Gastroesophageal sphincter (tissue), 4 donors: ENCODE measurements around the gene SIRPB1. TPM values are rescaled to one million over a fixed set of nuclear protein-coding genes. Genes with fewer than 3 reads are reported as not detected.

ENCODE experiments used
- ATAC-seq: fragments of 150-250 bp; one replicate; pipeline ENCODE4 v1.9.1; 2016; ENCODE audit warnings: mild to moderate bottlenecking, moderate library complexity
- H3K27ac ChIP-seq, 4 donors: fragments of 200-600 bp; sonication (generic) in 3 of 4; 1 replicate in 3 of 4; 2 replicates in 1 of 4; pipeline ENCODE4 v1.5.1; 2016 to 2019
- H3K27me3 ChIP-seq: fragments of 200-600 bp; sonication (generic); one replicate; pipeline ENCODE4 v1.5.1; 2019
- H3K36me3 ChIP-seq, 2 donors: fragments of 200-600 bp; sonication (generic); one replicate each; pipeline ENCODE4 v1.5.1; 2019; ENCODE audit warnings: control low read depth in 1 of 2
- H3K4me1 ChIP-seq, 3 donors: fragments of 200-600 bp; sonication (generic); 1 replicate in 2 of 3; 2 replicates in 1 of 3; pipeline ENCODE4 v1.5.1; 2016 to 2019; ENCODE audit warnings: control low read depth in 2 of 3
- H3K4me3 ChIP-seq, 2 donors: fragments of 200-600 bp; sonication (generic); one replicate each; pipeline ENCODE4 v1.5.1; 2019; ENCODE audit warnings: mild to moderate bottlenecking in 1 of 2, moderate library complexity in 1 of 2
- H3K9me3 ChIP-seq, 3 donors: fragments of 200-600 bp; sonication (generic); one replicate each; pipeline ENCODE4 v1.5.1; 2017 to 2019; ENCODE audit warnings: control low read depth in 2 of 3
- EP300 ChIP-seq: sonication (generic); formaldehyde crosslinking; IDR thresholded peaks from one replicate; pipeline ENCODE4 v1.6.1; 2017; ENCODE audit warnings: antibody characterized with exemption, mild to moderate bottlenecking
- POLR2A ChIP-seq, 2 donors: fragments of 450-650 bp; IDR thresholded peaks; one replicate each; pipeline ENCODE4 v1.6.1; 2017; ENCODE audit warnings: antibody characterized with exemption in 2 of 2, mild to moderate bottlenecking in 2 of 2, moderate library complexity in 1 of 2
- POLR2AphosphoS5 ChIP-seq: sonication (generic); formaldehyde crosslinking; IDR thresholded peaks from one replicate; pipeline ENCODE4 v1.6.1; 2017; ENCODE audit warnings: antibody characterized with exemption
- WGBS, 2 donors: methylation state at CpG; one replicate each; pipeline ENCODE4 v1.1.5; 2018; ENCODE audit warnings: low coverage in 1 of 2; 5-methylcytosine and 5-hydroxymethylcytosine counted together
- total RNA-seq, 4 donors: library from RNA; depleted of rRNA; stranded (reverse); fragments of >200 nt; gene quantifications; one replicate each; pipeline ENCODE4 v1.1.0, GENCODE V29; 2016
- TF ChIP-seq, protein P1 (sequence below), 4 experiments: fragments of 200-600 bp in 2 of 4; fragments of 450-650 bp in 2 of 4; sonication (generic) in 1 of 4; IDR thresholded peaks; one replicate each; pipeline ENCODE4 v1.5.1; 2017 to 2019; ENCODE audit warnings: antibody characterized with exemption in 4 of 4, mild to moderate bottlenecking in 2 of 4, moderate library complexity in 2 of 4

Gene SIRPB1
- total RNA-seq, 4 donors from 2014 or later = 3.4 to 6.9 (median 4.3) TPM

DNA sequence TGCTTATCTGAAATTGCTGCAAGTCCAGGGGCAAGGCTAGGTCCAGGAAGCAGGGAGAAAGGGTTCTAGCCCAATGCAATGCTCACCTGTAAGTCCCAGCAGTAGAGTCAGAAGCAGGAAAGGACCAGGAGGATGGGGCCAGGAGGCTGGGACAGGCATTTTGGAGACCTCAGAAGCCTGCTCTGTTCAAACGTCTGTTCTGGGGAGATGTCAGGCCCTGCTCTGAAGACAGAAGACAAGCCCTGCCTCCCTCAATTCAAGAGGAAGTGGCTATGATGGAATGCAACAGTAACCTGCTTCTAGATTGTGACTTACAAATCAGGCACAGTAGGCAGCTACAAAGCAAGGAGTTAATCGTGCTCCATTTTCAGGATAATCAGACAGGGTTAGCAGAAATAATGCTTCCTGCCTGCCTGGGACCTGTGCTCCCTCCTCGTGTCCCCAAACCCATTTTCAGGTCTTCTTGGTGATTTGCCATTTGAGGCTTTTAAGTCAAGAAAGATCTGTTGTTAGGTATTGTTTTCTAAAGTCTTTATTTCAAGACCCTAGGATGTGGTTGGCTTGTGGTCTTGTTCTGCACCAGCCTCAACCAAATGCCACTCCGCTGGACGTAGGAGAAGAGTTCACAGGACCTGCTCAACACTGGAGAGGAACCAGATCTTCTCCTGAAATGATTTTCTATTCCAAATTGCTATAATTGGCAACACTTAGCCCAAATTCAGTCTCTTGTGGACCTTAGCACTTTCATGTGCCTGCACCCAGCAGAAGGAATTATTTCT lies 37.9 kb upstream of the SIRPB1 start, which contains the start of gene SIRPG:
Gene SIRPG (minus strand): TSS at position 224 of the 779 bp plus-strand sequence. CDS start 65 bp downstream, at position 159.
- no peaks in the 10 kb centered on the region for H3K9me3 ChIP-seq
- WGBS, 2 donors = 54 to 77% methylated on average over 3 of the region's 5 CpGs
- H3K4me1 ChIP-seq = no peaks in the 10 kb centered on the region
- H3K27me3 ChIP-seq = peaks cover 20% of the 10 kb centered on the region
- no peak within 1 kb of the TSS for H3K4me3 ChIP-seq
- H3K27ac ChIP-seq = no peak within 1 kb of the TSS
- no peak for TF ChIP-seq POLR2A (IDR thresholded peaks at IDR 0.05)
- TF ChIP-seq, protein P1, sequence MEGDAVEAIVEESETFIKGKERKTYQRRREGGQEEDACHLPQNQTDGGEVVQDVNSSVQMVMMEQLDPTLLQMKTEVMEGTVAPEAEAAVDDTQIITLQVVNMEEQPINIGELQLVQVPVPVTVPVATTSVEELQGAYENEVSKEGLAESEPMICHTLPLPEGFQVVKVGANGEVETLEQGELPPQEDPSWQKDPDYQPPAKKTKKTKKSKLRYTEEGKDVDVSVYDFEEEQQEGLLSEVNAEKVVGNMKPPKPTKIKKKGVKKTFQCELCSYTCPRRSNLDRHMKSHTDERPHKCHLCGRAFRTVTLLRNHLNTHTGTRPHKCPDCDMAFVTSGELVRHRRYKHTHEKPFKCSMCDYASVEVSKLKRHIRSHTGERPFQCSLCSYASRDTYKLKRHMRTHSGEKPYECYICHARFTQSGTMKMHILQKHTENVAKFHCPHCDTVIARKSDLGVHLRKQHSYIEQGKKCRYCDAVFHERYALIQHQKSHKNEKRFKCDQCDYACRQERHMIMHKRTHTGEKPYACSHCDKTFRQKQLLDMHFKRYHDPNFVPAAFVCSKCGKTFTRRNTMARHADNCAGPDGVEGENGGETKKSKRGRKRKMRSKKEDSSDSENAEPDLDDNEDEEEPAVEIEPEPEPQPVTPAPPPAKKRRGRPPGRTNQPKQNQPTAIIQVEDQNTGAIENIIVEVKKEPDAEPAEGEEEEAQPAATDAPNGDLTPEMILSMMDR (IDR thresholded peaks at IDR 0.05) = no peak
- no peak for TF ChIP-seq POLR2AphosphoS5
- TF ChIP-seq EP300 = no peak
- no peaks in the 10 kb centered on the region for H3K36me3 ChIP-seq
- ATAC-seq = no peak

DNA sequence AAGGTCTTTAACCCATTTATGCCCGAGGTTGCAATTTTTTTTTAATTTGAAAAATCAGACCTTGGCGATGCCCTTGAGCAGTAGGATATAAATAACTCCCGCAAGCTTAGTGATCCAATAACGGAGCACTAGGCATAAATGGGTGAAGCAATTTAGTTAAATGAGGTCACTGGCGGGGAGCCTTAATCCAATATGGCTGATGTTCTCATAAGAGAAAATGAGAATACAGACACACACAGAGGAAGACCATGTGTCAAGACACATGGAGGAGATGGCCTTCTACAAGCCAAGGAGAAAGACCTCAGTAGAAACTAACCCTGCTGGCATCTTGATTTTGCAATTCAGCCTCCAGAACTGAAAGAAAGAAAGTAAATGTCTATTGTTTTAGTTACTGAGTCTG lies 37.0 kb upstream of the SIRPB1 start:
- no peak overlapping the region for H3K4me3 ChIP-seq
- TF ChIP-seq POLR2A (IDR thresholded peaks at IDR 0.05) (no peak), EP300 (no peak), POLR2AphosphoS5 (no peak)
- TF ChIP-seq, protein P1 (IDR thresholded peaks at IDR 0.05) = no peak
- no peak for ATAC-seq
- H3K27ac ChIP-seq = no peak overlapping the region
- no peaks in the 10 kb centered on the region for H3K4me1 ChIP-seq
- no peaks in the 10 kb centered on the region for H3K36me3 ChIP-seq
- 67 to 89% methylated on average over 3 to 5 of the region's 5 CpGs for WGBS, 2 donors
- peaks cover 20% of the 10 kb centered on the region for H3K27me3 ChIP-seq
- no peaks in the 10 kb centered on the region for H3K9me3 ChIP-seq

DNA sequence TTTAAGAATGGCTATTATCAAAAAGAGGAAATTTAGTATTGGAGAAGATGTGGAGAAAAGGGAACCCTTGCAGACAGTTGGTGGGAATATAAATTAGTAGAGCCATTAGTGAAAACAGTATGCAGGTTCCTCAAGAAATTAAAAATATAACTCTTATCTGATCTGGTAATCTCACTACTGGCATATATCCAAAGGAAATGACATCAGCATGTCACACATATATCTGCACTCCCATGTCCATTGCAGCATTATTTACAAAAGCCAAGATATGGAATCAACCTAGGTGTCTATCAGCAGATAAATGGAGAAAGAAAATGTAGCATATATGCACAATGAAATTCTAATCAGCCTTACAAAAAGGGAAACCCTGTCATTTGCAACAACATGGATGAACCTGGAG lies 35.2 kb upstream of the SIRPB1 start:
- Histone ChIP-seq H3K27ac (no peak overlapping the region), H3K36me3 (no peaks in the 10 kb centered on the region), H3K4me3 (no peak overlapping the region), H3K9me3 (no peaks in the 10 kb centered on the region), H3K4me1 (no peaks in the 10 kb centered on the region), H3K27me3 (peaks cover 11% of the 10 kb centered on the region)
- no peak for ATAC-seq
- TF ChIP-seq POLR2A (IDR thresholded peaks at IDR 0.05) = no peak
- TF ChIP-seq POLR2AphosphoS5 = no peak
- TF ChIP-seq, protein P1 (IDR thresholded peaks at IDR 0.05) = no peak
- no peak for TF ChIP-seq EP300

GRCh38 chr20:1652960-1653359 lies 33.2 kb upstream of the SIRPB1 start:
- H3K4me1 ChIP-seq = no peaks in the 10 kb centered on the region
- no peak overlapping the region for H3K4me3 ChIP-seq
- ATAC-seq = no peak
- no peaks in the 10 kb centered on the region for H3K36me3 ChIP-seq
- H3K9me3 ChIP-seq = no peaks in the 10 kb centered on the region
- TF ChIP-seq EP300 = no peak
- TF ChIP-seq POLR2A (IDR thresholded peaks at IDR 0.05) = no peak
- no peak for TF ChIP-seq POLR2AphosphoS5
- TF ChIP-seq, protein P1 (IDR thresholded peaks at IDR 0.05) = no peak
- H3K27me3 ChIP-seq = peaks cover 6% of the 10 kb centered on the region
- H3K27ac ChIP-seq = no peak overlapping the region
- 62 to 63% methylated on average over 3 of the region's 3 CpGs for WGBS, 2 donors

DNA sequence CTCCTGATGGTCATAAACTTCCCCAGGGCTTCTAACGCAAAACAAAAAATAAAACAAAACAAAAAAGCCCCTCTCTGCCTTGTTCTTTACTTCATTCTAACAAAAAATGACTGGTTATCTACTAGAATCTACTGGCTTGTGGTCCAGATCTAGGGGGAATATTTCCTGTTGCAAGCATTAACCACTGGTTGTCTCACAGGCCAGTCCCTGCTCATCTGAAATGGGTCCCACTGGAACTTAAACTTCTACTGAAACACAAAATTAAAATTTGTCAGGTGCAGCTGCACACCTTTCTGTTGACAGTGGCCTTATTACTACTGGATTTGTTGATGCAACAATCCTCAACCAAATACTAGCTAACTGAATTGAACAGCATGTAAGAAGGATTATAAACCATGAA lies 32.3 kb upstream of the SIRPB1 start:
- 57 to 76% methylated on average over 1 of the region's 1 CpG for WGBS, 2 donors
- TF ChIP-seq POLR2A (IDR thresholded peaks at IDR 0.05) (no peak), EP300 (no peak), POLR2AphosphoS5 (no peak)
- TF ChIP-seq, protein P1 (IDR thresholded peaks at IDR 0.05) = no peak
- Histone ChIP-seq H3K27me3 (no peaks in the 10 kb centered on the region), H3K4me1 (no peaks in the 10 kb centered on the region), H3K9me3 (no peaks in the 10 kb centered on the region), H3K4me3 (no peak overlapping the region), H3K27ac (no peak overlapping the region), H3K36me3 (no peaks in the 10 kb centered on the region)
- no peak for ATAC-seq
